SU-DHL-6 (cell line): ENCODE results near the gene HM13.

ENCODE experiments used
- EZH2phosphoT487 ChIP-seq: fragments of 200-600 bp; sonication (generic), shearing (Covaris generic); conservative IDR thresholded peaks from 2 replicates; pipeline ENCODE4 v1.6.1; 2018; ENCODE audit warnings: mild to moderate bottlenecking, antibody characterized with exemption, low read length, moderate library complexity, mixed read lengths
- TF ChIP-seq, protein P1 (sequence below): fragments of 200-600 bp; sonication (generic); IDR thresholded peaks from one replicate; pipeline ENCODE4 v1.5.1; 2017; ENCODE audit warnings: antibody characterized with exemption, mild to moderate bottlenecking, low read length, moderate library complexity; ENCODE audit not compliant: insufficient read depth, poor library complexity, severe bottlenecking

DNA sequence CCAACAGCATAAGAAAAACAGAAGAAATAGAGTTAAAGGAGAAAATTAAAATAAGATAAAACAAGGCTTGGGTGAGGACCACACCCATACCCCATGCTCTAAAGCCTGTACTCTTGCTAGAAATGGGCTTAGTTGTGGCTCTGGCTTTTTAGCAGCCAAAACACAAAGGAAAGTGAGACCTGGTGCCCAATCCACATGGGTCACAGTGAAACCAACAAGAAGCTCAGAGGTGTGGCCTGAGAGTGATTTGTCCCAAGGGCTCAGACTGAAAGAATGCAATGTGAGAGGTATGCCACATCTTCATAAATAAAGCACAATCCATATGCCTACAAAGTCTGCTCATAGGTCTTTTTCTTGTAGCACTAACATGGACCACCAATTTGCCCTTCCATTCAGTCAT, 21.1 kb downstream of the HM13 start:
- TF ChIP-seq, protein P1, sequence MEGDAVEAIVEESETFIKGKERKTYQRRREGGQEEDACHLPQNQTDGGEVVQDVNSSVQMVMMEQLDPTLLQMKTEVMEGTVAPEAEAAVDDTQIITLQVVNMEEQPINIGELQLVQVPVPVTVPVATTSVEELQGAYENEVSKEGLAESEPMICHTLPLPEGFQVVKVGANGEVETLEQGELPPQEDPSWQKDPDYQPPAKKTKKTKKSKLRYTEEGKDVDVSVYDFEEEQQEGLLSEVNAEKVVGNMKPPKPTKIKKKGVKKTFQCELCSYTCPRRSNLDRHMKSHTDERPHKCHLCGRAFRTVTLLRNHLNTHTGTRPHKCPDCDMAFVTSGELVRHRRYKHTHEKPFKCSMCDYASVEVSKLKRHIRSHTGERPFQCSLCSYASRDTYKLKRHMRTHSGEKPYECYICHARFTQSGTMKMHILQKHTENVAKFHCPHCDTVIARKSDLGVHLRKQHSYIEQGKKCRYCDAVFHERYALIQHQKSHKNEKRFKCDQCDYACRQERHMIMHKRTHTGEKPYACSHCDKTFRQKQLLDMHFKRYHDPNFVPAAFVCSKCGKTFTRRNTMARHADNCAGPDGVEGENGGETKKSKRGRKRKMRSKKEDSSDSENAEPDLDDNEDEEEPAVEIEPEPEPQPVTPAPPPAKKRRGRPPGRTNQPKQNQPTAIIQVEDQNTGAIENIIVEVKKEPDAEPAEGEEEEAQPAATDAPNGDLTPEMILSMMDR, result no peak
- TF ChIP-seq EZH2phosphoT487, result no peak
